ENCODE results near the gene TRIO.

Gene TRIO

GRCh38 chr5:14186059-14186830 is 43.1 kb downstream of the TRIO start:
- Histone ChIP-seq H3K27ac (ENCODE audit: low read length) (no peak overlapping the region), H3K4me3 (ENCODE audit: low read length) (no peak overlapping the region), H3K9ac (ENCODE audit: low read length) (no peak overlapping the region), H3K9me2 (replicated peaks; ENCODE audit: insufficient read depth, low read length) (no peaks in the 10 kb centered on the region), H3K79me2 (ENCODE audit: low read length) (peaks cover 97% of the 10 kb centered on the region), H3K9me3 (replicated peaks; ENCODE audit: insufficient read depth, low read length) (no peaks in the 10 kb centered on the region), H2AFZ (ENCODE audit: low read length) (no peak overlapping the region), H3K4me2 (ENCODE audit: low read depth, low read length) (no peak overlapping the region), H3K27me3 (replicated peaks; ENCODE audit: insufficient read depth, low read length) (no peaks in the 10 kb centered on the region), H3K4me1 (ENCODE audit: low read length) (no peaks in the 10 kb centered on the region), H3F3A (ENCODE audit: insufficient read depth, low read length) (no peaks in the 10 kb centered on the region), H4K20me1 (ENCODE audit: insufficient read depth, low read length) (no peaks in the 10 kb centered on the region), H3K36me3 (replicated peaks; ENCODE audit: insufficient read depth, low read length) (no peaks in the 10 kb centered on the region)
- TF ChIP-seq EZH2phosphoT487 (IDR thresholded peaks at IDR 0.05; ENCODE audit: low read length) (no peak), CTCF (IDR thresholded peaks at IDR 0.05; ENCODE audit: low read length) (no peak), EZH2 (optimal IDR thresholded peaks at IDR 0.05; ENCODE audit: low read depth, low read length) (no peak)
- no peak for DNase-seq

GRCh38 chr5:14187157-14187556 is 44.0 kb downstream of the TRIO start:
- DNase-seq = no peak
- no peak overlapping the region for H3K4me2 ChIP-seq (ENCODE audit: low read depth, low read length)
- no peak overlapping the region for H3K9ac ChIP-seq (ENCODE audit: low read length)
- H3K4me3 ChIP-seq (ENCODE audit: low read length) = no peak overlapping the region
- H3K27ac ChIP-seq (ENCODE audit: low read length) = no peak overlapping the region
- no peak for TF ChIP-seq EZH2phosphoT487 (IDR thresholded peaks at IDR 0.05; ENCODE audit: low read length)
- no peak for TF ChIP-seq EZH2 (optimal IDR thresholded peaks at IDR 0.05; ENCODE audit: low read depth, low read length)
- no peak for TF ChIP-seq CTCF (IDR thresholded peaks at IDR 0.05; ENCODE audit: low read length)
- no peaks in the 10 kb centered on the region for H3K36me3 ChIP-seq (replicated peaks; ENCODE audit: insufficient read depth, low read length)
- no peaks in the 10 kb centered on the region for H3K4me1 ChIP-seq (ENCODE audit: low read length)
- H3K9me3 ChIP-seq (replicated peaks; ENCODE audit: insufficient read depth, low read length) = no peaks in the 10 kb centered on the region
- H3F3A ChIP-seq (ENCODE audit: insufficient read depth, low read length) = no peaks in the 10 kb centered on the region
- no peak overlapping the region for H2AFZ ChIP-seq (ENCODE audit: low read length)
- no peaks in the 10 kb centered on the region for H3K9me2 ChIP-seq (replicated peaks; ENCODE audit: insufficient read depth, low read length)
- no peaks in the 10 kb centered on the region for H3K27me3 ChIP-seq (replicated peaks; ENCODE audit: insufficient read depth, low read length)
- no peaks in the 10 kb centered on the region for H4K20me1 ChIP-seq (ENCODE audit: insufficient read depth, low read length)
- peaks cover 97% of the 10 kb centered on the region for H3K79me2 ChIP-seq (ENCODE audit: low read length)

GRCh38 chr5:14187660-14188059 is 44.5 kb downstream of the TRIO start:
- Histone ChIP-seq H3K9me2 (replicated peaks; ENCODE audit: insufficient read depth, low read length) (no peaks in the 10 kb centered on the region), H3K36me3 (replicated peaks; ENCODE audit: insufficient read depth, low read length) (no peaks in the 10 kb centered on the region), H3K4me3 (ENCODE audit: low read length) (no peak overlapping the region), H3K79me2 (ENCODE audit: low read length) (peaks cover 96% of the 10 kb centered on the region), H3K27me3 (replicated peaks; ENCODE audit: insufficient read depth, low read length) (no peaks in the 10 kb centered on the region), H3K9me3 (replicated peaks; ENCODE audit: insufficient read depth, low read length) (no peaks in the 10 kb centered on the region), H3K4me2 (ENCODE audit: low read depth, low read length) (no peak overlapping the region), H3K27ac (ENCODE audit: low read length) (no peak overlapping the region), H3K9ac (ENCODE audit: low read length) (no peak overlapping the region), H3K4me1 (ENCODE audit: low read length) (no peaks in the 10 kb centered on the region), H4K20me1 (ENCODE audit: insufficient read depth, low read length) (no peaks in the 10 kb centered on the region), H2AFZ (ENCODE audit: low read length) (no peak overlapping the region), H3F3A (ENCODE audit: insufficient read depth, low read length) (no peaks in the 10 kb centered on the region)
- no peak for DNase-seq
- TF ChIP-seq EZH2 (optimal IDR thresholded peaks at IDR 0.05; ENCODE audit: low read depth, low read length) (no peak), CTCF (IDR thresholded peaks at IDR 0.05; ENCODE audit: low read length) (no peak)
